ENCODE data around the gene LIMCH1. TPM values are rescaled to one million over a fixed set of nuclear protein-coding genes. Genes with fewer than 3 reads are reported as not detected.

LIMCH1 gene
- total and polyA plus RNA-seq, 7 donors: 14.2 to 279 (median 169) TPM

DNA sequence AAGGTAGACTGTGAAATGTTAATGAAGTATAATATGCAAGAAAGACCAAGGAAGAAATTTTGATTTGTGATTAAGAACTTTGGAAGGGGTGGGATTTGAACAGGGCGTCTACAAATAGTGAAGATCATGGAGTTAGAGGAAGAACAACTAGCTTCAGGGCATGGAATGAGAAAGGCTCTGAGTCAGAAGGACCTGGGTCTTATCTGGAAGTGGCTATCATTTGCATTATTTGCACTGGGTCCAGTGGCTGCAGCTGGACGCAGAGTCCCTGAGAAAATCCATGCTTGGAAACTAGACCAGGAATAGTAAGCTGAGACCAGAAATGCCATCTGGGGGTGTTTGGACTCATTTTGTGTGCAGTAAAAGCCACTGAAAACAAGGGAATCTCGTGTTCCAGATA, 4.3 kb upstream of the LIMCH1 start:
- Histone ChIP-seq H3K4me1 (peaks cover 47% of the 10 kb centered on the region), H3K27me3 (ENCODE audit: insufficient read depth in 3 of 3, low read length in 2 of 3) (no peaks in the 10 kb centered on the region), H3K27ac (peak overlapping the region; percentile 47), H3K4me3 (no peak overlapping the region), H3K36me3 (ENCODE audit: insufficient read depth in 1 of 2, low read depth in 1 of 2) (no peaks in the 10 kb centered on the region), H3K9me3 (no peaks in the 10 kb centered on the region)
- WGBS, 3 donors: 86 to 90% (median 89%) methylated on average over 3 of the region's 3 CpGs
- ATAC-seq (no peak), DNase-seq (no peak)
- intact Hi-C loops (cut with DNase I): no loop called here
- no peak for TF ChIP-seq CTCF (IDR thresholded peaks at IDR 0.05)

- ATAC-seq: no peak
- H3K4me3 ChIP-seq: no peak overlapping the region
- no peak for DNase-seq
- H3K4me1 ChIP-seq: peaks cover 46% of the 10 kb centered on the region
- H3K36me3 ChIP-seq (ENCODE audit: insufficient read depth in 1 of 2, low read depth in 1 of 2): no peaks in the 10 kb centered on the region
- no peaks in the 10 kb centered on the region for H3K27me3 ChIP-seq (ENCODE audit: insufficient read depth in 3 of 3, low read length in 2 of 3)
- H3K27ac ChIP-seq: peak overlapping the region; percentile 90
- TF ChIP-seq CTCF (IDR thresholded peaks at IDR 0.05): no peak
- intact Hi-C loops (cut with DNase I): no loop called here
- H3K9me3 ChIP-seq: no peaks in the 10 kb centered on the region
These were observed 3.6 kb upstream of the LIMCH1 start for GRCh38 chr4:41534404-41534803.

DNA sequence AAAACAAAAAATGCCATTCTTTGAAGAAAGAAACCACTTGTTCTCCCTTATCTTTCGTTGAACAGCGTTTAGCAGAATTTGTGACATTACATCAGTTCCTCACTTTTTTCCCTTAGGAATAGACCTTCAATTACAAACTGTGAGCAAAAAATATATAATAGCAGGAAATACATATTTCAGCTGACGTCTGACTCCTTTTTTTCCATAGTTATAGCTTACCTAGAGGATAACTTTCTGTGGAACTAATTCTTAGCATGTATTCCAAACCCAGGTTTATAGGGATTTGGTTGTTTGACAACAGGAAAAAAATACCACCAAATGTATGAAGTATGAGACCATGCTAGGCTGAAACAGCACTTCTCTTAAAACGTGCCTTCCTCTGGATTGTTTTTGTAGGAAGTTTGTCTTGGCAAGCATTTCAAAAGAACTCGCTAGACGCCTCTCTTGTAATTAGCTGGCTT, 2.0 kb upstream of the LIMCH1 start:
- WGBS, 3 donors: 48 to 57% (median 50%) methylated on average over 6 of the region's 6 CpGs
- intact Hi-C loops (cut with DNase I): no loop called here
- no peak overlapping the region for H3K4me3 ChIP-seq

GRCh38 chr4:41537292-41537890, 566 bp upstream of the LIMCH1 start:
- TF ChIP-seq CTCF (IDR thresholded peaks at IDR 0.05): no peak
- no peaks in the 10 kb centered on the region for H3K27me3 ChIP-seq (ENCODE audit: insufficient read depth in 3 of 3, low read length in 2 of 3)
- no peak overlapping the region for H3K4me3 ChIP-seq
- H3K9me3 ChIP-seq: no peaks in the 10 kb centered on the region
- WGBS, 3 donors: 39 to 43% (median 43%) methylated on average over 1 of the region's 1 CpG
- peak overlapping the region; percentile 90 for H3K27ac ChIP-seq
- intact Hi-C loops (cut with DNase I): no loop called here
- H3K4me1 ChIP-seq: peaks cover 67% of the 10 kb centered on the region
- H3K36me3 ChIP-seq (ENCODE audit: insufficient read depth in 1 of 2, low read depth in 1 of 2): no peaks in the 10 kb centered on the region
- no peak for DNase-seq
- ATAC-seq: no peak

More for the DNA sequence above, 2.0 kb upstream of the LIMCH1 start:
- Histone ChIP-seq H3K27me3 (ENCODE audit: insufficient read depth in 3 of 3, low read length in 2 of 3) (no peaks in the 10 kb centered on the region), H3K27ac (peak overlapping the region; percentile 90), H3K36me3 (ENCODE audit: insufficient read depth in 1 of 2, low read depth in 1 of 2) (no peaks in the 10 kb centered on the region), H3K4me1 (peaks cover 61% of the 10 kb centered on the region), H3K9me3 (no peaks in the 10 kb centered on the region)
- ATAC-seq (no peak), DNase-seq (no peak)
- TF ChIP-seq CTCF (IDR thresholded peaks at IDR 0.05): no peak

Measured in psoas muscle (tissue), 8 donors.